SU-DHL-6 (cell line): ENCODE measurements around the gene PAK1IP1.
"Not testable (repeated sequence)": the region's sequence is repeated elsewhere in the genome, so short reads cannot be mapped to it uniquely, and the experiment has no call there.

Experiments
- H2AFZ ChIP-seq: fragments of 200-600 bp; sonication (generic); 2 replicates; pipeline ENCODE4 v1.6.1; 2014; ENCODE audit warnings: low read depth, mild to moderate bottlenecking, moderate library complexity, mixed read lengths, antibody characterized with exemption, low read length; ENCODE audit not compliant: severe bottlenecking
- H3F3A ChIP-seq: fragments of 200-600 bp; shearing (Covaris generic); 2 replicates; pipeline ENCODE4 v1.6.0; 2016; ENCODE audit warnings: antibody characterized with exemption, mild to moderate bottlenecking; ENCODE audit not compliant: insufficient read depth
- H3K27ac ChIP-seq: fragments of 200-600 bp; sonication (generic); 2 replicates; pipeline ENCODE4 v1.5.1; 2016; ENCODE audit warnings: low read depth, mild to moderate bottlenecking, low read length, moderate library complexity, mixed read lengths
- H3K27me3 ChIP-seq: fragments of 200-600 bp; sonication (generic), shearing (Covaris generic); 2 replicates; pipeline ENCODE4 v1.6.0; 2014; ENCODE audit warnings: mild to moderate bottlenecking, low read length
- H3K36me3 ChIP-seq: fragments of 200-600 bp; sonication (generic); 2 replicates; pipeline ENCODE4 v1.6.1; 2014; ENCODE audit warnings: mild to moderate bottlenecking, low read length, mixed read lengths
- H3K4me2 ChIP-seq: fragments of 300-600, 200-600 bp; shearing (Covaris generic), sonication (generic); 2 replicates; pipeline ENCODE4 v1.6.0; 2014; ENCODE audit warnings: low read length, low read depth, mild to moderate bottlenecking; ENCODE audit not compliant: poor library complexity, severe bottlenecking
- H3K4me3 ChIP-seq: fragments of 200-600 bp; sonication (generic); 2 replicates; pipeline ENCODE4 v1.5.1; 2014; ENCODE audit warnings: antibody characterized with exemption, low read length, mild to moderate bottlenecking, mixed read lengths; ENCODE audit not compliant: insufficient read depth, poor library complexity, severe bottlenecking
- H3K79me2 ChIP-seq: fragments of 200-600 bp; sonication (generic); 2 replicates; pipeline ENCODE4 v1.6.1; 2014; ENCODE audit warnings: mild to moderate bottlenecking, low read length, moderate library complexity; ENCODE audit not compliant: insufficient read depth
- H3K9ac ChIP-seq: fragments of 200-600 bp; sonication (generic); 2 replicates; pipeline ENCODE4 v1.7.0; 2014; ENCODE audit warnings: mild to moderate bottlenecking, low read length
- H3K9me2 ChIP-seq: fragments of 200-600 bp; sonication (generic); replicated peaks from 2 replicates; pipeline ENCODE4 v1.6.1; 2014; ENCODE audit warnings: low read length; ENCODE audit not compliant: insufficient read depth
- H3K9me3 ChIP-seq: fragments of 200-600 bp; sonication (generic); 2 replicates; pipeline ENCODE4 v1.6.1; 2014; ENCODE audit warnings: low read length, mixed read lengths; ENCODE audit not compliant: insufficient read depth
- H4K20me1 ChIP-seq: fragments of 200-600 bp; sonication (generic); 2 replicates; pipeline ENCODE4 v1.6.1; 2014; ENCODE audit warnings: low read depth, mild to moderate bottlenecking, antibody characterized with exemption, low read length, moderate library complexity, mixed read lengths
- CTCF ChIP-seq: fragments of 200-600 bp; sonication (generic); IDR thresholded peaks from one replicate; pipeline ENCODE4 v1.5.1; 2017; ENCODE audit warnings: antibody characterized with exemption, mild to moderate bottlenecking, low read length, moderate library complexity; ENCODE audit not compliant: insufficient read depth, poor library complexity, severe bottlenecking
- EZH2phosphoT487 ChIP-seq: fragments of 200-600 bp; sonication (generic), shearing (Covaris generic); conservative IDR thresholded peaks from 2 replicates; pipeline ENCODE4 v1.6.1; 2018; ENCODE audit warnings: mild to moderate bottlenecking, antibody characterized with exemption, low read length, moderate library complexity, mixed read lengths

PAK1IP1 gene

GRCh38 chr6:10736731-10737130 lies 42.0 kb downstream of the PAK1IP1 start:
- no peak overlapping the region for H3K4me3 ChIP-seq
- no peaks in the 10 kb centered on the region for H4K20me1 ChIP-seq
- no peak overlapping the region for H3K9ac ChIP-seq
- TF ChIP-seq EZH2phosphoT487 (no peak), CTCF (no peak)
- no peaks in the 10 kb centered on the region for H3K36me3 ChIP-seq
- H3K79me2 ChIP-seq: no peaks in the 10 kb centered on the region
- no peak overlapping the region for H3K4me2 ChIP-seq
- H3F3A ChIP-seq: no peaks in the 10 kb centered on the region
- no peaks in the 10 kb centered on the region for H3K9me3 ChIP-seq
- H3K27ac ChIP-seq: no peak overlapping the region
- no peaks in the 10 kb centered on the region for H3K27me3 ChIP-seq
- no peaks in the 10 kb centered on the region for H3K9me2 ChIP-seq
- no peak overlapping the region for H2AFZ ChIP-seq

GRCh38 chr6:10740061-10740460 lies 45.3 kb downstream of the PAK1IP1 start:
- Histone ChIP-seq H3K4me3 (no peak overlapping the region), H3F3A (no peaks in the 10 kb centered on the region), H3K27me3 (no peaks in the 10 kb centered on the region), H3K9me3 (no peaks in the 10 kb centered on the region), H3K27ac (no peak overlapping the region), H3K36me3 (no peaks in the 10 kb centered on the region), H3K79me2 (no peaks in the 10 kb centered on the region), H4K20me1 (no peaks in the 10 kb centered on the region), H3K9ac (no peak overlapping the region), H3K4me2 (no peak overlapping the region), H2AFZ (no peak overlapping the region), H3K9me2 (no peaks in the 10 kb centered on the region)
- TF ChIP-seq EZH2phosphoT487 (no peak), CTCF (no peak)

GRCh38 chr6:10741643-10742042 lies 46.9 kb downstream of the PAK1IP1 start:
- H3K79me2 ChIP-seq, H3K36me3 ChIP-seq, H3K9me2 ChIP-seq, H3K27me3 ChIP-seq, H3K9ac ChIP-seq, H3K27ac ChIP-seq, H3K9me3 ChIP-seq, H2AFZ ChIP-seq, H4K20me1 ChIP-seq, H3K4me2 ChIP-seq, H3K4me3 ChIP-seq: not testable (repeated sequence)
- peaks cover 13% of the 10 kb centered on the region for H3F3A ChIP-seq

GRCh38 chr6:10742251-10742650 lies 47.5 kb downstream of the PAK1IP1 start:
- H3K27me3 ChIP-seq: no peaks in the 10 kb centered on the region
- H3K36me3 ChIP-seq: no peaks in the 10 kb centered on the region
- H3K4me3 ChIP-seq: no peak overlapping the region
- H3K79me2 ChIP-seq: 0 out of 2 replicates have a peak, but pooled peaks cover 3% of the 10 kb centered on the region
- H3F3A ChIP-seq: peaks cover 15% of the 10 kb centered on the region
- H3K9ac ChIP-seq: no peak overlapping the region
- H3K27ac ChIP-seq: no peak overlapping the region
- no peak overlapping the region for H3K4me2 ChIP-seq
- H4K20me1 ChIP-seq: no peaks in the 10 kb centered on the region
- H3K9me3 ChIP-seq: no peaks in the 10 kb centered on the region
- no peaks in the 10 kb centered on the region for H3K9me2 ChIP-seq
- H2AFZ ChIP-seq: no peak overlapping the region
- TF ChIP-seq EZH2phosphoT487 (no peak), CTCF (no peak)
